HepG2 (cell line): ENCODE measurements around the gene NRSN2. TPM values are rescaled to one million over a fixed set of nuclear protein-coding genes. Genes with fewer than 3 reads are reported as not detected.

Experiments used
- EHMT2 ChIP-seq: fragments of 200-600 bp; sonication (generic); IDR thresholded peaks from 2 replicates; pipeline ENCODE4 v1.7.0; 2017; ENCODE audit warnings: antibody characterized with exemption, low read depth, low read length, borderline replicate concordance
- HCFC1 ChIP-seq: fragments of 150-350 bp; IDR thresholded peaks from 2 replicates; pipeline ENCODE4 v1.6.1; 2014; ENCODE audit warnings: low read depth, low read length
- IKZF5 ChIP-seq: IDR thresholded peaks from 2 replicates; pipeline ENCODE4 v1.6.1; 2018; ENCODE audit warnings: missing genetic modification reagents, mild to moderate bottlenecking, missing compliant biosample characterization
- KIAA2018 ChIP-seq: sonication (generic); formaldehyde crosslinking; IDR thresholded peaks from 2 replicates; pipeline ENCODE4 v1.5.0; 2020; ENCODE audit warnings: mild to moderate bottlenecking, missing genetic modification reagents, borderline replicate concordance
- PRDM10 ChIP-seq: sonication (generic); formaldehyde crosslinking; IDR thresholded peaks from 2 replicates; pipeline ENCODE4 v1.4.0; 2020; ENCODE audit warnings: low read depth, missing genetic modification reagents
- TAF15 ChIP-seq: fragments of 200-400 bp; formaldehyde crosslinking; IDR thresholded peaks from one replicate; pipeline ENCODE4 v1.6.1; 2018; ENCODE audit warnings: mild to moderate bottlenecking, low read depth, low read length; ENCODE audit not compliant: poor library complexity, severe bottlenecking
- ZNF24 ChIP-seq: fragments of 450-650 bp; IDR thresholded peaks from 2 replicates; pipeline ENCODE4 v1.6.1; 2017; ENCODE audit warnings: antibody characterized with exemption, mild to moderate bottlenecking
- ZNF550 ChIP-seq: sonication (generic); formaldehyde crosslinking; IDR thresholded peaks from 2 replicates; pipeline ENCODE4 v1.4.0; 2020; ENCODE audit warnings: mild to moderate bottlenecking, missing genetic modification reagents, borderline replicate concordance
- ZNF737 ChIP-seq: sonication (generic); formaldehyde crosslinking; IDR thresholded peaks from 2 replicates; pipeline ENCODE4 v1.5.0; 2020; ENCODE audit warnings: missing genetic modification reagents, mild to moderate bottlenecking, borderline replicate concordance
- ZNF841 ChIP-seq: sonication (generic); formaldehyde crosslinking; IDR thresholded peaks from 2 replicates; pipeline ENCODE4 v1.8.1; 2023; ENCODE audit warnings: missing genetic modification reagents, borderline replicate concordance
- ZSCAN5A ChIP-seq: sonication (generic); formaldehyde crosslinking; IDR thresholded peaks from 2 replicates; pipeline ENCODE4 v1.8.0; 2022; ENCODE audit warnings: mild to moderate bottlenecking, missing genetic modification reagents, borderline replicate concordance
- polyA plus RNA-seq, 8 experiments: library from polyadenylated mRNA; depleted of rRNA in 3 of 8; stranded (reverse) in 7 of 8; unstranded in 1 of 8; fragments of >200 nt; fragmentation: Illumina TruSeq in 4 of 8; extraction: Trizol in 4 of 8; gene quantifications; 2 replicates each; pipeline versions ENCODE4 v1.2.1 to v1.2.3, GENCODE V29; 2011 to 2016; ENCODE audit warnings: low read depth in 4 of 8, missing spikeins in 1 of 8, mixed read lengths in 1 of 8; ENCODE audit not compliant: insufficient read depth in 1 of 8
- total RNA-seq, 5 experiments: library from RNA; depleted of rRNA; stranded (reverse); fragments of >200 nt; fragmentation: Illumina TruSeq; extraction: Trizol; gene quantifications; 2 replicates each; pipeline ENCODE4 v1.2.3, GENCODE V29; 2016; ENCODE audit warnings: low read depth in 1 of 5

Gene NRSN2
- total and polyA plus RNA-seq, 2 of the 13 experiments (the other 11 are each of a cell fraction or from before 2014, with no cell fraction given): 32.3 to 49.4 TPM

- peak; percentile 88 for TF ChIP-seq PRDM10 (CRISPR knock-in tag)
- TF ChIP-seq ZSCAN5A: peak; percentile 86
- TF ChIP-seq ZNF841: no peak
- TF ChIP-seq ZNF24: peak; percentile 49; the same call in 1 of the 2 replicates
- 0 out of 2 replicates have a peak, but pooled peaks have one; percentile 88 for TF ChIP-seq ZNF550 (CRISPR knock-in tag)
- TF ChIP-seq ZNF737: peak; percentile 82; the same call in 1 of the 2 replicates
- TF ChIP-seq KIAA2018 (CRISPR knock-in tag): no peak
- no peak; the same call in 1 of the 2 replicates for TF ChIP-seq EHMT2
- no peak for TF ChIP-seq TAF15
- peak; percentile 99 for TF ChIP-seq IKZF5 (CRISPR knock-in tag)
- TF ChIP-seq HCFC1: no peak
These were observed 49.9 kb downstream of the NRSN2 start (continued) for GRCh38 chr20:396619-397431.
